H9 (cell line): ENCODE measurements around the gene RCOR3. TPM values are rescaled to one million over a fixed set of nuclear protein-coding genes. Genes with fewer than 3 reads are reported as not detected.

Source experiments
- DNase-seq: peaks from one replicate; pipeline ENCODE4 v3.0.0-alpha.2; 2017
- H2AFZ ChIP-seq: one replicate; pipeline ENCODE4 v1.6.1; 2013; ENCODE audit warnings: mild to moderate bottlenecking, low read length, control low read depth, moderate library complexity
- H2AK5ac ChIP-seq: 2 replicates; pipeline ENCODE4 v1.6.1; 2013; ENCODE audit warnings: low read length, control low read depth, mixed read lengths; ENCODE audit not compliant: insufficient read length
- H2BK120ac ChIP-seq: one replicate; pipeline ENCODE4 v1.6.1; 2013; ENCODE audit warnings: low read depth, mild to moderate bottlenecking, low read length, control low read depth, inconsistent platforms; ENCODE audit not compliant: poor library complexity, severe bottlenecking
- H2BK12ac ChIP-seq: 2 replicates; pipeline ENCODE4 v1.6.1; 2013; ENCODE audit warnings: low read length, control low read depth, mixed read lengths, low read depth; ENCODE audit not compliant: insufficient read length
- H2BK15ac ChIP-seq: 2 replicates; pipeline ENCODE4 v1.6.1; 2013; ENCODE audit warnings: low read depth, low read length, control low read depth
- H2BK20ac ChIP-seq: one replicate; pipeline ENCODE4 v1.6.1; 2013; ENCODE audit warnings: low read depth, mild to moderate bottlenecking, low read length, control low read depth, inconsistent platforms; ENCODE audit not compliant: poor library complexity, severe bottlenecking
- H2BK5ac ChIP-seq: 2 replicates; pipeline ENCODE4 v1.6.1; 2013; ENCODE audit warnings: low read length, control low read depth, mixed read lengths; ENCODE audit not compliant: insufficient read length
- H3K14ac ChIP-seq: 2 replicates; pipeline ENCODE4 v1.6.1; 2013; ENCODE audit warnings: low read length, control low read depth; ENCODE audit not compliant: insufficient read depth
- H3K18ac ChIP-seq: 2 replicates; pipeline ENCODE4 v1.6.1; 2013; ENCODE audit warnings: low read depth, mild to moderate bottlenecking, mixed read lengths, low read length, control low read depth; ENCODE audit not compliant: insufficient read length
- H3K23ac ChIP-seq: 2 replicates; pipeline ENCODE4 v1.6.1; 2013; ENCODE audit warnings: low read length, control low read depth, mixed read lengths, low read depth; ENCODE audit not compliant: insufficient read length
- H3K23me2 ChIP-seq: 2 replicates; pipeline ENCODE4 v1.6.1; 2013; ENCODE audit warnings: low read depth, mild to moderate bottlenecking, mixed read lengths, low read length, control low read depth; ENCODE audit not compliant: insufficient read length, poor library complexity, severe bottlenecking
- H3K27ac ChIP-seq: 2 replicates; pipeline ENCODE4 v1.5.1; 2013; ENCODE audit warnings: low read length, control low read depth, mixed read lengths, low read depth; ENCODE audit not compliant: insufficient read length
- H3K27me3 ChIP-seq: 2 replicates; pipeline ENCODE4 v1.6.1; 2013; ENCODE audit warnings: low read length, control low read depth, inconsistent platforms; ENCODE audit not compliant: insufficient read depth
- H3K4ac ChIP-seq: 2 replicates; pipeline ENCODE4 v1.6.1; 2013; ENCODE audit warnings: low read depth, mild to moderate bottlenecking, control low read depth, inconsistent platforms, low read length, moderate library complexity
- H3K4me1 ChIP-seq: 2 replicates; pipeline ENCODE4 v1.6.1; 2013; ENCODE audit warnings: low read length, control low read depth, inconsistent platforms; ENCODE audit not compliant: insufficient read depth
- H3K4me2 ChIP-seq: 2 replicates; pipeline ENCODE4 v1.6.1; 2013; ENCODE audit warnings: low read length, control low read depth, mixed read lengths; ENCODE audit not compliant: insufficient read length, insufficient read depth
- H3K56ac ChIP-seq: 2 replicates; pipeline ENCODE4 v1.6.1; 2013; ENCODE audit warnings: low read depth, mild to moderate bottlenecking, mixed read lengths, low read length, control low read depth; ENCODE audit not compliant: insufficient read length
- H3K79me1 ChIP-seq: 2 replicates; pipeline ENCODE4 v1.6.1; 2013; ENCODE audit warnings: low read depth, mild to moderate bottlenecking, moderate library complexity, low read length, control low read depth, inconsistent platforms; ENCODE audit not compliant: insufficient read depth, poor library complexity, severe bottlenecking
- H3K79me2 ChIP-seq: 2 replicates; pipeline ENCODE4 v1.6.1; 2013; ENCODE audit warnings: low read length, control low read depth, inconsistent platforms; ENCODE audit not compliant: insufficient read depth
- H3K9ac ChIP-seq: 2 replicates; pipeline ENCODE4 v1.6.1; 2013; ENCODE audit warnings: low read length, control low read depth, mixed read lengths; ENCODE audit not compliant: insufficient read length; ENCODE audit errors: extremely low read depth
- H3K9me3 ChIP-seq: one replicate; pipeline ENCODE4 v1.6.1; 2013; ENCODE audit warnings: low read depth, low read length, inconsistent platforms; ENCODE audit not compliant: control insufficient read depth
- H3T11ph ChIP-seq: one replicate; pipeline ENCODE4 v1.6.1; 2013; ENCODE audit warnings: mild to moderate bottlenecking, low read length, control low read depth, inconsistent platforms
- H4K20me1 ChIP-seq: one replicate; pipeline ENCODE4 v1.6.1; 2013; ENCODE audit not compliant: control insufficient read depth, insufficient read length, insufficient read depth
- H4K5ac ChIP-seq: 2 replicates; pipeline ENCODE4 v1.6.1; 2013; ENCODE audit warnings: low read depth, mild to moderate bottlenecking, mixed read lengths, low read length, control low read depth; ENCODE audit not compliant: insufficient read length
- H4K8ac ChIP-seq: replicated peaks from 2 replicates; pipeline ENCODE4 v1.6.1; 2013; ENCODE audit warnings: low read length, control low read depth, mixed read lengths, low read depth; ENCODE audit not compliant: insufficient read length
- H4K91ac ChIP-seq: 2 replicates; pipeline ENCODE4 v1.6.1; 2013; ENCODE audit warnings: low read depth, mild to moderate bottlenecking, moderate library complexity, mixed read lengths, low read length, control low read depth; ENCODE audit not compliant: insufficient read length
- H3K27ac Mint-ChIP-seq, 3 experiments: 2 replicates in 2 of 3; 3 replicates in 1 of 3; pipeline ENCODE4 v1.8.0; 2020 to 2021; ENCODE audit warnings: mixed read lengths in 3 of 3, mild to moderate bottlenecking in 1 of 3, moderate library complexity in 1 of 3
- H3K27me3 Mint-ChIP-seq: 2 replicates; pipeline ENCODE4 v1.8.0; 2021; ENCODE audit warnings: low read depth, mild to moderate bottlenecking, moderate library complexity, mixed read lengths
- H3K36me3 Mint-ChIP-seq, 3 experiments: 2 replicates in 2 of 3; 3 replicates in 1 of 3; pipeline ENCODE4 v1.8.0; 2020 to 2021; ENCODE audit warnings: low read depth in 3 of 3, mixed read lengths in 3 of 3; ENCODE audit not compliant: insufficient read depth in 1 of 3
- H3K4me1 Mint-ChIP-seq, 2 experiments: 2 replicates each; pipeline ENCODE4 v1.8.0; 2020; ENCODE audit warnings: mixed read lengths in 2 of 2
- H3K4me3 Mint-ChIP-seq, 2 experiments: 2 replicates in 1 of 2; 3 replicates in 1 of 2; pipeline ENCODE4 v1.8.0; 2020 to 2021; ENCODE audit warnings: mild to moderate bottlenecking in 2 of 2, mixed read lengths in 2 of 2, moderate library complexity in 1 of 2
- H3K9me3 Mint-ChIP-seq, 2 experiments: 2 replicates in 1 of 2; 3 replicates in 1 of 2; pipeline ENCODE4 v1.8.0; 2020; ENCODE audit warnings: mild to moderate bottlenecking in 2 of 2, mixed read lengths in 2 of 2, moderate library complexity in 1 of 2
- CTCF ChIP-seq: fragments of 200-600 bp; sonication (generic); conservative IDR thresholded peaks from 3 replicates; pipeline ENCODE4 v1.8.0; 2021; ENCODE audit warnings: antibody characterized with exemption, mild to moderate bottlenecking
- WGBS: extraction: QIAGEN DNeasy Blood & Tissue Kit; methylation state at CpG from one replicate; pipeline ENCODE4 v1.1.7; 2013; ENCODE audit warnings: missing lambda C conversion rate, low lambda C conversion rate, mixed read lengths; ENCODE audit not compliant: insufficient read length; ENCODE audit errors: extremely low coverage; 5-methylcytosine and 5-hydroxymethylcytosine counted together
- total RNA-seq: library from RNA; stranded (reverse); gene quantifications from 2 replicates; pipeline ENCODE4 v1.2.1, GENCODE V29; 2021

Gene RCOR3
- total RNA-seq, 1 experiment from 2014 or later, result 37.2 TPM

DNA sequence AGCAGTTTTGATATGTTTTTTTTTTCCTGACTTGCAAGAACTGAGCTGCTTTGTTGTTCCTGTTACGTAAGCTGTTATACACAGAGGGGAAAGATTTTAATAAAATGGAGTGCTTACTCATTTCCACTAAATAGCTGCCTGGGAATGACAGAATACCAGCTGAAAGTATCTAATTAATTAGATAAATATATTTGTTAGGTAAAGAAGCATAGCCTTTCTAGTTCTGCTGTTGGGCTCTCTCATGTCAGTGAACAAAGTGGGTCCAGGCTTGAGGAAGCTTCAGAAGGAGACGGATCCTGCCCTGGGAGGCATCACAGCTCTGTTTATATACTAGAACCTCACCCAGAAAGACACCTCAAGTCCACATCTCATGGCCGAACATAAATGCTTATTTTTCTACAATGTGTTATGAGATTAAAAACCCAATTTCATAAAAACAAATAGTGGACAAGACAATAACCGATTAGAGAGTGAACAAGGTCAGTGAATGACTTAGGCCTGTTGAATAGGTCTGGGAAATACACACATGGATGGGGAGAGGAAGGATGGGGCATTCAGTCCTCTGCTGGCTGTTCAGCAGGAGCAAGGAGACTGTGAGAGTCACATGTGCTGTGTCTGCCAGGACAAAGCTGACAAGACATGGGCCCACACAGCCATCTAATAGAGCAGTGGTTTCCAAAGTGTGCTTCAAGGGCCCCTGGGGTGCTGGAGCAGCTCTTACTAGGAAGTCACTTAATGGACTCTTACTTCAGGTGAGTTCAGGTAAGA lies 88.1 kb downstream of the RCOR3 start:
- Histone ChIP-seq H3K23ac (no peak overlapping the region), H4K20me1 (no peaks in the 10 kb centered on the region), H3K79me1 (peaks cover 2% of the 10 kb centered on the region), H3K18ac (no peak overlapping the region), H2BK20ac (no peak overlapping the region), H3K4me2 (no peak overlapping the region), H3K4ac (no peak overlapping the region), H3K27me3 (no peaks in the 10 kb centered on the region), H2BK12ac (no peak overlapping the region), H3K79me2 (no peaks in the 10 kb centered on the region), H2BK5ac (no peak overlapping the region), H3K27ac (no peak overlapping the region), H3K23me2 (no peaks in the 10 kb centered on the region), H2AFZ (no peak overlapping the region), H4K8ac (no peak overlapping the region), H3K4me1 (peaks cover 6% of the 10 kb centered on the region; the same call in 1 of the 2 replicates), H4K5ac (no peak overlapping the region), H2BK15ac (no peak overlapping the region), H3K9ac (no peak overlapping the region), H3K14ac (no peak overlapping the region), H2BK120ac (no peak overlapping the region), H2AK5ac (no peak overlapping the region), H4K91ac (no peak overlapping the region), H3T11ph (no peak overlapping the region), H3K56ac (no peak overlapping the region), H3K9me3 (no peaks in the 10 kb centered on the region)
- DNase-seq, result no peak
- Mint-ChIP-seq H3K36me3 (peaks cover 13 to 16% (median 13%) of the 10 kb centered on the region in 3 experiments), H3K27me3 (no peaks in the 10 kb centered on the region), H3K9me3 (peaks cover 11% of the 10 kb centered on the region in 2 experiments), H3K4me3 (no peak overlapping the region), H3K4me1 (peaks cover 12 to 16% of the 10 kb centered on the region in 2 experiments), H3K27ac (no peak overlapping the region)
- no peak for TF ChIP-seq CTCF
- WGBS, result no CpG with 5 or more reads among the region's 4 CpGs
